Chondrocyte (in vitro differentiated cells): ENCODE data around the gene FUS. TPM values are rescaled to one million over a fixed set of nuclear protein-coding genes. Genes with fewer than 3 reads are reported as not detected.

Experiments
- DNase-seq: peaks from one replicate; pipeline ENCODE4 v3.0.0; 2021; ENCODE audit warnings: mixed read lengths, low spot score
- H3K27ac Mint-ChIP-seq: one replicate; pipeline ENCODE4 v1.8.0; 2021; ENCODE audit warnings: mild to moderate bottlenecking, moderate library complexity, mixed read lengths; ENCODE audit not compliant: unreplicated experiment
- H3K27me3 Mint-ChIP-seq: 2 replicates; pipeline ENCODE4 v1.8.0; 2021; ENCODE audit warnings: low read depth, mixed read lengths
- H3K36me3 Mint-ChIP-seq: 2 replicates; pipeline ENCODE4 v1.8.0; 2021; ENCODE audit warnings: low read depth, mixed read lengths
- H3K4me1 Mint-ChIP-seq: 2 replicates; pipeline ENCODE4 v1.8.0; 2021; ENCODE audit warnings: low read depth, mild to moderate bottlenecking, mixed read lengths
- H3K4me3 Mint-ChIP-seq: one replicate; pipeline ENCODE4 v1.8.0; 2021; ENCODE audit warnings: mild to moderate bottlenecking, moderate library complexity, mixed read lengths; ENCODE audit not compliant: unreplicated experiment
- H3K9me3 Mint-ChIP-seq: 2 replicates; pipeline ENCODE4 v1.8.0; 2021; ENCODE audit warnings: low read depth, mixed read lengths
- total RNA-seq: library from RNA; stranded (reverse); gene quantifications from 3 replicates; pipeline ENCODE4 v1.2.1, GENCODE V29; 2021
- TF ChIP-seq, protein P1 (sequence below): fragments of 200-600 bp; sonication (generic); IDR thresholded peaks from 2 replicates; pipeline ENCODE4 v1.5.0; 2021; ENCODE audit warnings: antibody characterized with exemption, mild to moderate bottlenecking, moderate library complexity

FUS gene
- total RNA-seq, 1 donor from 2014 or later, result 231 TPM

DNA sequence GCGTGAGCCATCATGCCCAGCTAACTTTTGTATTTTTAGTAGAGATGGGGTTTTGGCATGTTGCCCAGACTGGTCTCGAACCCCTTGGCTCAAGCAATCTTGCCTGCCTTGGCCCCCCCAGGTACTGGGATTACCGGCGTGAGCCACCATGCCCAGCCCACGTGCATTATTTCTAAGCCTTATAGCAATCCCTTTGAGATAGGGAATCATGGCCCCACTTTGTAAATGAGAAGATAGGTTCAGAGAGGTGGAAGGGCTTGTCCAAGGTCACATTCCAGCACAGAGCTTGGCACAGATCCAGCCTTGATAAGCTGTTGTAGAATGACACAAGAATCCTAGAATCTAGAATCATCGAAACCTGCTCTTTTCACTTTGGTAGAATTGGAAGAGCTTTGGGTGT is 26.8 kb downstream of the FUS start:
- H3K27me3 Mint-ChIP-seq, result peaks cover 38% of the 10 kb centered on the region
- no peaks in the 10 kb centered on the region for H3K36me3 Mint-ChIP-seq
- H3K4me3 Mint-ChIP-seq, result no peak overlapping the region
- TF ChIP-seq, protein P1, sequence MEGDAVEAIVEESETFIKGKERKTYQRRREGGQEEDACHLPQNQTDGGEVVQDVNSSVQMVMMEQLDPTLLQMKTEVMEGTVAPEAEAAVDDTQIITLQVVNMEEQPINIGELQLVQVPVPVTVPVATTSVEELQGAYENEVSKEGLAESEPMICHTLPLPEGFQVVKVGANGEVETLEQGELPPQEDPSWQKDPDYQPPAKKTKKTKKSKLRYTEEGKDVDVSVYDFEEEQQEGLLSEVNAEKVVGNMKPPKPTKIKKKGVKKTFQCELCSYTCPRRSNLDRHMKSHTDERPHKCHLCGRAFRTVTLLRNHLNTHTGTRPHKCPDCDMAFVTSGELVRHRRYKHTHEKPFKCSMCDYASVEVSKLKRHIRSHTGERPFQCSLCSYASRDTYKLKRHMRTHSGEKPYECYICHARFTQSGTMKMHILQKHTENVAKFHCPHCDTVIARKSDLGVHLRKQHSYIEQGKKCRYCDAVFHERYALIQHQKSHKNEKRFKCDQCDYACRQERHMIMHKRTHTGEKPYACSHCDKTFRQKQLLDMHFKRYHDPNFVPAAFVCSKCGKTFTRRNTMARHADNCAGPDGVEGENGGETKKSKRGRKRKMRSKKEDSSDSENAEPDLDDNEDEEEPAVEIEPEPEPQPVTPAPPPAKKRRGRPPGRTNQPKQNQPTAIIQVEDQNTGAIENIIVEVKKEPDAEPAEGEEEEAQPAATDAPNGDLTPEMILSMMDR, result no peak
- H3K4me1 Mint-ChIP-seq, result peaks cover 4% of the 10 kb centered on the region
- no peak overlapping the region for H3K27ac Mint-ChIP-seq
- DNase-seq, result peak; percentile 36
- no peaks in the 10 kb centered on the region for H3K9me3 Mint-ChIP-seq

- TF ChIP-seq, protein P1, result no peak
- no peak overlapping the region for H3K27ac Mint-ChIP-seq
- H3K4me1 Mint-ChIP-seq, result peaks cover 20% of the 10 kb centered on the region
- no peaks in the 10 kb centered on the region for H3K36me3 Mint-ChIP-seq
- H3K27me3 Mint-ChIP-seq, result peaks cover 47% of the 10 kb centered on the region
- no peaks in the 10 kb centered on the region for H3K9me3 Mint-ChIP-seq
- DNase-seq, result no peak
- no peak overlapping the region for H3K4me3 Mint-ChIP-seq
Observed at GRCh38 chr16:31213342-31213741, 33.4 kb downstream of the FUS start.

- Mint-ChIP-seq H3K27ac (no peak within 1 kb of the TSS), H3K9me3 (no peaks in the 10 kb centered on the region), H3K4me3 (peak within 1 kb of the TSS; percentile 66), H3K36me3 (no peaks in the 10 kb centered on the region), H3K27me3 (peaks cover 54% of the 10 kb centered on the region), H3K4me1 (peaks cover 20% of the 10 kb centered on the region)
- no peak for DNase-seq
- TF ChIP-seq, protein P1, result no peak
Observed at GRCh38 chr16:31213877-31214707, 34.2 kb downstream of the FUS start, which contains the start of gene TRIM72. TRIM72 (plus strand) TSS chr16:31214119; CDS start chr16:31214739, 620 bp downstream.

- peak overlapping the region; percentile 66 for H3K4me3 Mint-ChIP-seq
- no peak for DNase-seq
- peaks cover 53% of the 10 kb centered on the region for H3K27me3 Mint-ChIP-seq
- peaks cover 20% of the 10 kb centered on the region for H3K4me1 Mint-ChIP-seq
- no peaks in the 10 kb centered on the region for H3K9me3 Mint-ChIP-seq
- TF ChIP-seq, protein P1, result no peak
- H3K27ac Mint-ChIP-seq, result no peak overlapping the region
- no peaks in the 10 kb centered on the region for H3K36me3 Mint-ChIP-seq
Observed at GRCh38 chr16:31214708-31215286, 34.9 kb downstream of the FUS start.

DNA sequence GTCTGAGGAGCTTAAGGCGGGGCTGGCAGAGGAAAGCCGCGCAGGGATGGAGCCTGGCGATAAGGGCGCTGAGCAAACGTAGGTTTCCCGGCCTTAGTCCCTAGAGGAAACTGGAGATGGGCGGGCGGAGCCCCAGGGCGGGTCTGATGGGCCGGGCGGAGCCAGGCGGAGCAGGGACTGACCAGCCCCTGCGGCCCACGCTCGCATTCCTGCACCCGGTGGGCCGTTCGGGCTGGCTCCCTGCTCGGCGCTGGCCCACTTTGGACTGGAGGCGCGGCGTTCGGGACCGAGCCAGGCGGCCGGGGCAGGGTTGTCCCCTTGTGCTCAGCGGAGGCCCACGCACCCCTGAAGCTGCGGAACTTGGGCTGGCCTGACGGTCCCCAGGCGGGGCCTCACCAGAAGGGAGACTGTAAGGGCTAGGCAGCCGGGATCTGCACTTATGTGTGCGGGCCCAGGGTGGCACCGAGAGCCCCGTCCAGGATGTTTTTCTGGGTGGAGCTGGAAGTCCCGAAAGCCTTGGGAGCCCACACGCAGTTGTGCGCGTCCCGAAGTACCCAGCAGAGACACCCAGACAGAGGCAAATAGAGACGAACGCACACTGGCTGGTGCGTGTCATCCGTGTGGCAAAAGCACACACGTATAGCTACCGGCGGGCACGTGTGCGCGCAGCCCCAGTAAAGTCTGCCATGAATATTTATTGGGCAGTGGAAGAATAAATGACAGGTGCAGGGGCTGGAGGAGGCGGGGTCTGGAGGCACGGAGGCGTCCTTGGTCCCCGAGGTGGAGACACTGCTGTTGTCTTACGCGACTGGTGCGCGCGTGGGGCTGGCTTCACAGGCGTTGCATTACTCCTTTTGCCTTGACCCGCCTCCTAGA is 35.6 kb downstream of the FUS start:
- DNase-seq, result no peak
- H3K27me3 Mint-ChIP-seq, result peaks cover 46% of the 10 kb centered on the region
- peak overlapping the region; percentile 66 for H3K4me3 Mint-ChIP-seq
- H3K9me3 Mint-ChIP-seq, result no peaks in the 10 kb centered on the region
- H3K36me3 Mint-ChIP-seq, result no peaks in the 10 kb centered on the region
- TF ChIP-seq, protein P1, result no peak
- no peak overlapping the region for H3K27ac Mint-ChIP-seq
- H3K4me1 Mint-ChIP-seq, result peaks cover 20% of the 10 kb centered on the region
